Measurements from ENCODE around the gene PLCB2.

The PLCB2 gene

GRCh38 chr15:40323953-40324937, 16.5 kb upstream of the PLCB2 start:
- DNase-seq, result no peak

- DNase-seq, result peak; percentile 78
These were observed 15.7 kb upstream of the PLCB2 start, which contains the start of gene INAFM2 for GRCh38 chr15:40323239-40323952. TSS of gene INAFM2 (plus strand) at chr15:40323692. CDS start at chr15:40324056, 364 bp downstream.

GRCh38 chr15:40322531-40323238, 14.9 kb upstream of the PLCB2 start:
- DNase-seq, result no peak

- DNase-seq, result no peak
These were observed 13.2 kb upstream of the PLCB2 start for GRCh38 chr15:40320931-40321371.

GRCh38 chr15:40320409-40320808, 12.7 kb upstream of the PLCB2 start:
- DNase-seq, result no peak

GRCh38 chr15:40317580-40317979, 9.8 kb upstream of the PLCB2 start:
- no peak for DNase-seq

GRCh38 chr15:40316931-40317330, 9.2 kb upstream of the PLCB2 start:
- no peak for DNase-seq

GRCh38 chr15:40314723-40315276, 7.1 kb upstream of the PLCB2 start:
- no peak for DNase-seq

- DNase-seq, result no peak
These were observed 6.0 kb upstream of the PLCB2 start for GRCh38 chr15:40313531-40314398.

GRCh38 chr15:40312370-40313158, 4.8 kb upstream of the PLCB2 start:
- no peak for DNase-seq

- no peak for DNase-seq
These were observed 3.3 kb upstream of the PLCB2 start for GRCh38 chr15:40310993-40311392.

- peak; percentile 56 for DNase-seq
These were observed 2.5 kb upstream of the PLCB2 start for GRCh38 chr15:40310001-40310959.

GRCh38 chr15:40309344-40309862, 1.7 kb upstream of the PLCB2 start:
- DNase-seq, result no peak

- no peak for DNase-seq
These were observed 827 bp downstream of the PLCB2 start for GRCh38 chr15:40306908-40307307.

- DNase-seq, result no peak
These were observed 1.4 kb downstream of the PLCB2 start for GRCh38 chr15:40306371-40306770.

GRCh38 chr15:40305281-40305680, 2.5 kb downstream of the PLCB2 start:
- no peak for DNase-seq

- DNase-seq, result no peak
These were observed 4.2 kb downstream of the PLCB2 start for GRCh38 chr15:40303576-40303975.

- DNase-seq, result no peak
These were observed 4.8 kb downstream of the PLCB2 start for GRCh38 chr15:40302981-40303380.

- DNase-seq, result no peak
These were observed 5.3 kb downstream of the PLCB2 start for GRCh38 chr15:40302288-40302886.
